Measurements from ENCODE around the gene SHISA7. TPM values are rescaled to one million over a fixed set of nuclear protein-coding genes. Genes with fewer than 3 reads are reported as not detected.
"Not testable (repeated sequence)": the region's sequence is repeated elsewhere in the genome, so short reads cannot be mapped to it uniquely, and the experiment has no call there.

Gene SHISA7
- total RNA-seq, 1 experiment from 2014 or later: not detected

- peak overlapping the region; percentile 99 for H3K27ac Mint-ChIP-seq (ENCODE audit: unreplicated experiment)
- TSS peak; percentile 87 for BruUV-seq (replicated peaks)
- peaks cover 11% of the 10 kb centered on the region for H3K9me3 Mint-ChIP-seq (ENCODE audit: unreplicated experiment)
- H3K9me3 ChIP-seq: peaks cover 13% of the 10 kb centered on the region; the same call in 1 of the 2 replicates
- ChIA-PET POLR2A (interaction anchor here (0.7 to 1.4 kb wide), 2 partner anchors 53 to 191 kb away, joined by 3 to 10 read pairs; partner anchors contain the start of genes FIZ1, ISOC2 and ZNF524), CTCF (no interaction called here)
- H3K4me3 Mint-ChIP-seq (ENCODE audit: unreplicated experiment): peak overlapping the region; percentile 93
- peaks cover 18% of the 10 kb centered on the region for H3K4me1 ChIP-seq
- TF ChIP-seq, protein P1, sequence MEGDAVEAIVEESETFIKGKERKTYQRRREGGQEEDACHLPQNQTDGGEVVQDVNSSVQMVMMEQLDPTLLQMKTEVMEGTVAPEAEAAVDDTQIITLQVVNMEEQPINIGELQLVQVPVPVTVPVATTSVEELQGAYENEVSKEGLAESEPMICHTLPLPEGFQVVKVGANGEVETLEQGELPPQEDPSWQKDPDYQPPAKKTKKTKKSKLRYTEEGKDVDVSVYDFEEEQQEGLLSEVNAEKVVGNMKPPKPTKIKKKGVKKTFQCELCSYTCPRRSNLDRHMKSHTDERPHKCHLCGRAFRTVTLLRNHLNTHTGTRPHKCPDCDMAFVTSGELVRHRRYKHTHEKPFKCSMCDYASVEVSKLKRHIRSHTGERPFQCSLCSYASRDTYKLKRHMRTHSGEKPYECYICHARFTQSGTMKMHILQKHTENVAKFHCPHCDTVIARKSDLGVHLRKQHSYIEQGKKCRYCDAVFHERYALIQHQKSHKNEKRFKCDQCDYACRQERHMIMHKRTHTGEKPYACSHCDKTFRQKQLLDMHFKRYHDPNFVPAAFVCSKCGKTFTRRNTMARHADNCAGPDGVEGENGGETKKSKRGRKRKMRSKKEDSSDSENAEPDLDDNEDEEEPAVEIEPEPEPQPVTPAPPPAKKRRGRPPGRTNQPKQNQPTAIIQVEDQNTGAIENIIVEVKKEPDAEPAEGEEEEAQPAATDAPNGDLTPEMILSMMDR (IDR thresholded peaks at IDR 0.05; ENCODE audit: insufficient read depth in 1 of 2, low read depth in 1 of 2, low read length in 1 of 2, severe bottlenecking in 1 of 2, unreplicated experiment in 1 of 2): no peak
- H3K27me3 Mint-ChIP-seq (ENCODE audit: insufficient read depth, unreplicated experiment): peaks cover 6% of the 10 kb centered on the region
- peaks cover 62% of the 10 kb centered on the region for H3K36me3 Mint-ChIP-seq (ENCODE audit: insufficient read depth, unreplicated experiment)
- peak overlapping the region; percentile 42 for H3K4me3 ChIP-seq (ENCODE audit: low read depth, low read length)
- intact Hi-C loops (cut with micrococcal nuclease; ENCODE audit: unreplicated experiment): loop anchor here (1.0 to 10.0 kb wide), 4 partner anchors 23 to 291 kb away; partner anchors contain the start of genes PPP1R12C, PPP6R1 and RPL28
- peaks cover 14% of the 10 kb centered on the region for H3K4me1 Mint-ChIP-seq (ENCODE audit: low read depth, unreplicated experiment)
- H3K27me3 ChIP-seq (replicated peaks; ENCODE audit: control insufficient read depth, insufficient read depth, low read length): no peaks in the 10 kb centered on the region
- H3K36me3 ChIP-seq (ENCODE audit: control insufficient read depth, insufficient read depth, low read length): peaks cover 5% of the 10 kb centered on the region; the same call in 1 of the 2 replicates
- no peak for DNase-seq
Observed at GRCh38 chr19:55408533-55408872, 34.6 kb downstream of the SHISA7 start.

DNA sequence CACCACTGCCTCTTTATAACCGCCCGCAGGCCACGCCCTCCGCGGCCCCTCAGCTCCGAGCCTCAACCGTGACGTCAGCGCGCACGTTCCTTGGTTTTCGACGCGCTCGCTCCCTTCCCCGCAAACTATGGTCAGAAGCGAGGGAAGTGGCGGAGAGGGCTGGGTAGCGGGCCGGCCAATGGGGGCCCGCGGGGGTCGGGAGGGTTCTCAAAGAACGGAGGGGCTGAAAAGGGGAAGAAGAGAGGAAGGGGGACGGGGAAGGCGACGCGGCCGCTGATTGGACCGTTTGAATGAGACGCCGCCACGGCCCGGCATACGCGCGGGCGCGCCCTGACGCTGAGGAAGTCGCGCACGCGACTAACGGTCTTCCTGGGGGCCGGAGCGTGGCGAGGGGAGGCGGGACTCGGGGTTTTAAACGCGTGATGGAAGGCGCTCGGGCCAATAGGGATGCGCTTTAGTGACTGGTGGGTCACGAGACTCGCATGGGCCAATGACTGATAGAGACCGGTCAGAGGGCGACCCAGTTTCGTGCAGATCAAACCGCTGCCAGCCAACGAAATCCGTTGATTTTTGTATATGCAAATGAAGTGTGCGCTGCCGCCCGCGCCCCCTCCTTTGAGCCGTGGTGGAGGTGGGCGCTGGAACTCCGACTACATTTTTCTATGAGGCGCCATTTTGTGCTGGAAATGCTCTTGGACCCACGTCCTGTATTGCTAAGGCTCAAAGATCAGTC, 35.1 kb downstream of the SHISA7 start:
- intact Hi-C loops (cut with micrococcal nuclease; ENCODE audit: unreplicated experiment): loop anchor here (1.0 to 10.0 kb wide), 4 partner anchors 23 to 291 kb away; partner anchors contain the start of genes PPP1R12C, PPP6R1 and RPL28
- peak overlapping the region; percentile 99 for H3K27ac Mint-ChIP-seq (ENCODE audit: unreplicated experiment)
- peaks cover 11% of the 10 kb centered on the region for H3K9me3 Mint-ChIP-seq (ENCODE audit: unreplicated experiment)
- H3K36me3 ChIP-seq (ENCODE audit: control insufficient read depth, insufficient read depth, low read length): peaks cover 5% of the 10 kb centered on the region; the same call in 1 of the 2 replicates
- peak overlapping the region; percentile 94 for H3K4me3 ChIP-seq (ENCODE audit: low read depth, low read length)
- no peaks in the 10 kb centered on the region for H3K27me3 ChIP-seq (replicated peaks; ENCODE audit: control insufficient read depth, insufficient read depth, low read length)
- H3K36me3 Mint-ChIP-seq (ENCODE audit: insufficient read depth, unreplicated experiment): peaks cover 67% of the 10 kb centered on the region
- no TSS peak for BruUV-seq (replicated peaks)
- ChIA-PET CTCF (interaction anchor here (0.6 to 1.4 kb wide), 4 partner anchors 67 to 198 kb away, joined by 3 to 7 read pairs (median 4); partner anchors contain the start of gene KMT5C), POLR2A (interaction anchor here (0.6 to 1.8 kb wide), 27 partner anchors 9 to 262 kb away, joined by 3 to 24 read pairs (median 6); partner anchors contain the start of genes FIZ1, HSPBP1, ISOC2 and KMT5C)
- TF ChIP-seq, protein P1 (IDR thresholded peaks at IDR 0.05; ENCODE audit: insufficient read depth in 1 of 2, low read depth in 1 of 2, low read length in 1 of 2, severe bottlenecking in 1 of 2, unreplicated experiment in 1 of 2): no peak
- peak overlapping the region; percentile 93 for H3K4me3 Mint-ChIP-seq (ENCODE audit: unreplicated experiment)
- peaks cover 6% of the 10 kb centered on the region for H3K27me3 Mint-ChIP-seq (ENCODE audit: insufficient read depth, unreplicated experiment)
- peaks cover 13% of the 10 kb centered on the region; the same call in 1 of the 2 replicates for H3K9me3 ChIP-seq
- peaks cover 18% of the 10 kb centered on the region for H3K4me1 ChIP-seq
- peaks cover 14% of the 10 kb centered on the region for H3K4me1 Mint-ChIP-seq (ENCODE audit: low read depth, unreplicated experiment)
- DNase-seq: peak; percentile 99

- H3K36me3 ChIP-seq (ENCODE audit: control insufficient read depth, insufficient read depth, low read length); H3K27me3 Mint-ChIP-seq (ENCODE audit: insufficient read depth, unreplicated experiment); H3K27me3 ChIP-seq (replicated peaks; ENCODE audit: control insufficient read depth, insufficient read depth, low read length); BruUV-seq (replicated peaks); DNase-seq: not testable (repeated sequence)
- Mint-ChIP-seq H3K9me3 (ENCODE audit: unreplicated experiment) (peaks cover 11% of the 10 kb centered on the region), H3K27ac (ENCODE audit: unreplicated experiment) (peak within 1 kb of the TSS; percentile 99), H3K4me3 (ENCODE audit: unreplicated experiment) (peak within 1 kb of the TSS; percentile 93), H3K36me3 (ENCODE audit: insufficient read depth, unreplicated experiment) (peaks cover 72% of the 10 kb centered on the region), H3K4me1 (ENCODE audit: low read depth, unreplicated experiment) (peaks cover 14% of the 10 kb centered on the region)
- ChIA-PET CTCF (interaction anchor here (0.6 to 1.4 kb wide), 4 partner anchors 68 to 198 kb away, joined by 3 to 7 read pairs (median 4); partner anchors contain the start of gene KMT5C), POLR2A (interaction anchor here (0.6 to 1.8 kb wide), 26 partner anchors 8 to 262 kb away, joined by 3 to 24 read pairs (median 6); partner anchors contain the start of genes FIZ1, HSPBP1, ISOC2 and KMT5C)
- Histone ChIP-seq H3K9me3 (peaks cover 13% of the 10 kb centered on the region; the same call in 1 of the 2 replicates), H3K4me3 (ENCODE audit: low read depth, low read length) (peak within 1 kb of the TSS; percentile 94), H3K4me1 (peaks cover 18% of the 10 kb centered on the region)
- intact Hi-C loops (cut with micrococcal nuclease; ENCODE audit: unreplicated experiment): loop anchor here (10.0 kb wide), 1 partner anchor 97 kb away; no protein-coding TSS in a partner anchor
Observed at GRCh38 chr19:55407550-55407799, 35.6 kb downstream of the SHISA7 start, which contains the start of gene UBE2S. Gene UBE2S, minus strand, starts transcription at chr19:55407788. Its CDS starts 199 bp downstream, at chr19:55407589.
